GM12878 (cell line): ENCODE data around the gene YIF1B. TPM values are rescaled to one million over a fixed set of nuclear protein-coding genes. Genes with fewer than 3 reads are reported as not detected.

Experiments
- ATAC-seq: fragments of 200-7000 bp; cut with Tn5 transposase; 3 replicates; pipeline ENCODE4 v1.9.1; 2020; ENCODE audit warnings: mild to moderate bottlenecking, moderate library complexity
- BruUV-seq: library from RNA; stranded (reverse); fragments of 400-500 nt; replicated peaks from 2 replicates; lab custom pipeline; 2021; lab: Mats Ljungman, UMichigan
- CTCF ChIA-PET: fragments of 300-600 bp; sonication (Branson Sonifier 250); formaldehyde crosslinking; extraction: SDS; loops from one replicate; lab custom pipeline; 2021; ENCODE audit warnings: inconsistent platforms; lab: Yijun Ruan, JAX
- POLR2A ChIA-PET: fragments of 350-600 bp; formaldehyde crosslinking; extraction: SDS; loops from one replicate; lab custom pipeline; 2021; ENCODE audit warnings: inconsistent platforms; lab: Charles Lee
- RAD21 ChIA-PET: fragments of 300-600 bp; sonication (Branson Sonifier 250); formaldehyde crosslinking; loops from one replicate; lab custom pipeline; 2023; ENCODE audit warnings: antibody characterized with exemption; ENCODE audit not compliant: unreplicated experiment; lab: Charles Lee
- SMC1A ChIA-PET: fragments of 300-600 bp; sonication (Branson Sonifier 250); formaldehyde crosslinking; loops from one replicate; lab custom pipeline; 2023; ENCODE audit not compliant: unreplicated experiment, uncharacterized antibody; lab: Charles Lee
- DNase-seq: peaks from one replicate; pipeline ENCODE4 v3.0.0-alpha.2; 2011; ENCODE audit warnings: low read depth, low spot score
- FAIRE-seq: peaks from 3 replicates; lab custom pipeline; 2011; peaks lifted over from hg19 to GRCh38; lab: Jason Lieb, UNC
- H2AFZ ChIP-seq: 2 replicates; pipeline ENCODE4 v1.6.0; 2011; ENCODE audit warnings: low read depth, low read length, control low read depth; ENCODE audit not compliant: control insufficient read depth
- H3K27ac ChIP-seq: 2 replicates; pipeline ENCODE4 v1.5.1; 2011; ENCODE audit warnings: control low read depth; ENCODE audit not compliant: control insufficient read depth, insufficient read depth
- H3K27me3 ChIP-seq, 2 experiments: replicated peaks in 1 of 2; 2 replicates each; pipeline versions ENCODE4 v1.6.0 to v1.6.1; 2011; ENCODE audit warnings: low read length in 1 of 2; ENCODE audit not compliant: control insufficient read depth in 2 of 2, insufficient read depth in 2 of 2
- H3K36me3 ChIP-seq, 2 experiments: 2 replicates each; pipeline ENCODE4 v1.5.1; 2011; ENCODE audit warnings: low read length in 1 of 2; ENCODE audit not compliant: control insufficient read depth in 2 of 2, insufficient read depth in 2 of 2
- H3K4me1 ChIP-seq: 2 replicates; pipeline ENCODE4 v1.6.1; 2011; ENCODE audit warnings: mild to moderate bottlenecking, low read length, moderate library complexity, mixed read lengths; ENCODE audit not compliant: control insufficient read depth, insufficient read depth
- H3K4me2 ChIP-seq: 2 replicates; pipeline ENCODE4 v1.6.0; 2011; ENCODE audit warnings: control low read depth; ENCODE audit not compliant: control insufficient read depth, insufficient read depth
- H3K4me3 ChIP-seq: fragments of 200-600 bp; sonication (generic); 2 replicates; pipeline ENCODE4 v1.5.1; 2016
- H3K79me2 ChIP-seq: 2 replicates; pipeline ENCODE4 v1.6.0; 2011; ENCODE audit warnings: low read length; ENCODE audit not compliant: control insufficient read depth, insufficient read depth
- H3K9ac ChIP-seq: 2 replicates; pipeline ENCODE4 v1.8.0; 2011; ENCODE audit warnings: low read length, control low read depth, mixed read lengths; ENCODE audit not compliant: control insufficient read depth, insufficient read depth
- H3K9me3 ChIP-seq: replicated peaks from 3 replicates; pipeline ENCODE4 v1.5.1; 2011; ENCODE audit warnings: mild to moderate bottlenecking, low read length; ENCODE audit not compliant: control insufficient read depth, insufficient read depth
- H4K20me1 ChIP-seq: 2 replicates; pipeline ENCODE4 v1.6.0; 2011; ENCODE audit not compliant: control insufficient read depth, insufficient read depth
- BCL11A ChIP-seq: IDR thresholded peaks from 2 replicates; pipeline ENCODE4 v1.6.1; 2011; ENCODE audit warnings: low read depth, low read length
- BHLHE40 ChIP-seq, 2 experiments: fragments of 450-650 bp in 1 of 2; IDR thresholded peaks; 2 replicates each; pipeline ENCODE4 v1.6.1; 2011 to 2017; ENCODE audit warnings: low read depth in 2 of 2, borderline replicate concordance in 1 of 2, improper control_type of control experiment in 1 of 2, low read length in 1 of 2, mild to moderate bottlenecking in 1 of 2
- CHD1 ChIP-seq: IDR thresholded peaks from 2 replicates; pipeline ENCODE4 v1.6.1; 2012; ENCODE audit warnings: low read depth, low read length, improper control_type of control experiment
- HDAC6 ChIP-seq: fragments of 200-600 bp; sonication (generic); IDR thresholded peaks from one replicate; pipeline ENCODE4 v1.8.0; 2017; ENCODE audit warnings: antibody characterized with exemption; ENCODE audit not compliant: unreplicated experiment
- IKZF2 ChIP-seq, 2 experiments: fragments of 450-650 bp; IDR thresholded peaks; 2 replicates each; pipeline ENCODE4 v1.6.1; 2017; ENCODE audit warnings: mild to moderate bottlenecking in 2 of 2, moderate library complexity in 2 of 2
- MYC ChIP-seq: IDR thresholded peaks from 2 replicates; pipeline ENCODE4 v1.6.1; 2011; ENCODE audit warnings: mild to moderate bottlenecking, low read length, moderate library complexity, inconsistent platforms; ENCODE audit not compliant: insufficient read depth, insufficient replicate concordance, insufficient read length, severe bottlenecking
- PKNOX1 ChIP-seq: fragments of 450-650 bp; IDR thresholded peaks from 2 replicates; pipeline ENCODE4 v1.6.1; 2016; ENCODE audit warnings: mild to moderate bottlenecking
- POLR2AphosphoS5 ChIP-seq: IDR thresholded peaks from 2 replicates; pipeline ENCODE4 v1.6.1; 2011; ENCODE audit warnings: mild to moderate bottlenecking, low read length, inconsistent platforms
- RB1 ChIP-seq: fragments of 450-650 bp; formaldehyde crosslinking; IDR thresholded peaks from 2 replicates; pipeline ENCODE4 v1.6.1; 2017; ENCODE audit warnings: mild to moderate bottlenecking, borderline replicate concordance
- SIN3A ChIP-seq: IDR thresholded peaks from 2 replicates; pipeline ENCODE4 v1.6.1; 2012; ENCODE audit warnings: low read depth, low read length, improper control_type of control experiment
- WGBS: methylation state at CpG from one replicate; pipeline ENCODE4 v1.1.6; 2016; ENCODE audit warnings: low lambda C conversion rate; ENCODE audit not compliant: insufficient replicate concordance, insufficient coverage; ENCODE audit errors: missing lambda C conversion rate; 5-methylcytosine and 5-hydroxymethylcytosine counted together
- in situ Hi-C: fragments of 300-500 bp; cut with MboI; formaldehyde crosslinking; loops from 9 replicates; pipeline ENCODE4 v1.14.3; 2018; ENCODE audit warnings: mixed read lengths
- intact Hi-C: fragments of 100-400 bp; cut with micrococcal nuclease; formaldehyde crosslinking; loops from one replicate; pipeline ENCODE4 v1.14.2; 2022; ENCODE audit not compliant: unreplicated experiment
- polyA plus RNA-seq, 11 experiments: library from polyadenylated mRNA; depleted of rRNA in 4 of 11; unstranded in 6 of 11; stranded (reverse) in 5 of 11; fragments of >200 nt; fragmentation: Nextera tagmentation in 4 of 11; fragmentation: Illumina TruSeq in 1 of 11; extraction: Ambion mirVana in 4 of 11; extraction: Trizol in 1 of 11; gene quantifications; 1 replicate in 1 of 11; 2 replicates in 10 of 11; pipeline versions ENCODE4 v1.2.1 to v1.2.3, GENCODE V29; 2011 to 2016; ENCODE audit warnings: inconsistent platforms in 2 of 11, missing spikeins in 2 of 11, low read depth in 1 of 11
- total RNA-seq, 4 experiments: library from RNA; depleted of rRNA in 3 of 4; stranded (reverse); fragments of >200 nt in 3 of 4; fragmentation: Illumina TruSeq in 1 of 4; extraction: Trizol in 1 of 4; gene quantifications; 2 replicates each; pipeline versions ENCODE4 v1.2.1 to v1.2.3, GENCODE V29; 2013 to 2021
- TF ChIP-seq, protein P1 (sequence below): fragments of 450-650 bp; formaldehyde crosslinking; IDR thresholded peaks from 2 replicates; pipeline ENCODE4 v1.4.0; 2022; ENCODE audit warnings: mild to moderate bottlenecking, moderate library complexity
- TF ChIP-seq, protein P2 (sequence below): IDR thresholded peaks from 2 replicates; pipeline ENCODE4 v1.6.1; 2011; ENCODE audit warnings: low read depth, mild to moderate bottlenecking, low read length, moderate library complexity, borderline replicate concordance; ENCODE audit errors: extremely low read depth

The YIF1B gene
- total and polyA plus RNA-seq, 10 of the 15 experiments (the other 5 are each of a cell fraction or from before 2014, with no cell fraction given): 1.3 to 106 (median 53.5) TPM

GRCh38 chr19:38285567-38285966, 30.2 kb downstream of the YIF1B start:
- CTCF ChIA-PET: interaction anchor here (0.7 to 2.0 kb wide), 3 partner anchors 17 to 51 kb away, joined by 3 to 7 read pairs (median 4); no protein-coding TSS in a partner anchor
- POLR2A ChIA-PET: no interaction called here
- Histone ChIP-seq H3K36me3 (no peaks in the 10 kb centered on the region), H4K20me1 (no peaks in the 10 kb centered on the region), H3K4me1 (peaks cover 8% of the 10 kb centered on the region), H3K9me3 (no peaks in the 10 kb centered on the region), H3K4me2 (no peak overlapping the region), H3K9ac (no peak overlapping the region), H3K79me2 (no peaks in the 10 kb centered on the region), H3K4me3 (no peak overlapping the region), H2AFZ (no peak overlapping the region), H3K27me3 (no peaks in the 10 kb centered on the region), H3K27ac (no peak overlapping the region)
- intact Hi-C loops: no loop called here
- no TSS peak for BruUV-seq
- RAD21 ChIA-PET: interaction anchor here (1.2 kb wide), 1 partner anchor 383 kb away, joined by 3 read pairs; no protein-coding TSS in a partner anchor
- SMC1A ChIA-PET: interaction anchor here (1.1 kb wide), 1 partner anchor 45 kb away, joined by 4 read pairs; no protein-coding TSS in a partner anchor
- 70% methylated on average over 5 of the region's 5 CpGs for WGBS
- in situ Hi-C loops: no loop called here
- no peak for DNase-seq
- TF ChIP-seq CHD1 (no peak), HDAC6 (no peak), SIN3A (no peak), BHLHE40 (IDR thresholded peaks at IDR 0.05; ENCODE audit: borderline replicate concordance in 1 of 2, low read depth in 2 of 2, low read length in 1 of 2) (no peak), PKNOX1 (no peak), BCL11A (no peak), POLR2AphosphoS5 (no peak), MYC (no peak), RB1 (no peak), IKZF2 (IDR thresholded peaks at IDR 0.05) (no peak)
- TF ChIP-seq, protein P1, sequence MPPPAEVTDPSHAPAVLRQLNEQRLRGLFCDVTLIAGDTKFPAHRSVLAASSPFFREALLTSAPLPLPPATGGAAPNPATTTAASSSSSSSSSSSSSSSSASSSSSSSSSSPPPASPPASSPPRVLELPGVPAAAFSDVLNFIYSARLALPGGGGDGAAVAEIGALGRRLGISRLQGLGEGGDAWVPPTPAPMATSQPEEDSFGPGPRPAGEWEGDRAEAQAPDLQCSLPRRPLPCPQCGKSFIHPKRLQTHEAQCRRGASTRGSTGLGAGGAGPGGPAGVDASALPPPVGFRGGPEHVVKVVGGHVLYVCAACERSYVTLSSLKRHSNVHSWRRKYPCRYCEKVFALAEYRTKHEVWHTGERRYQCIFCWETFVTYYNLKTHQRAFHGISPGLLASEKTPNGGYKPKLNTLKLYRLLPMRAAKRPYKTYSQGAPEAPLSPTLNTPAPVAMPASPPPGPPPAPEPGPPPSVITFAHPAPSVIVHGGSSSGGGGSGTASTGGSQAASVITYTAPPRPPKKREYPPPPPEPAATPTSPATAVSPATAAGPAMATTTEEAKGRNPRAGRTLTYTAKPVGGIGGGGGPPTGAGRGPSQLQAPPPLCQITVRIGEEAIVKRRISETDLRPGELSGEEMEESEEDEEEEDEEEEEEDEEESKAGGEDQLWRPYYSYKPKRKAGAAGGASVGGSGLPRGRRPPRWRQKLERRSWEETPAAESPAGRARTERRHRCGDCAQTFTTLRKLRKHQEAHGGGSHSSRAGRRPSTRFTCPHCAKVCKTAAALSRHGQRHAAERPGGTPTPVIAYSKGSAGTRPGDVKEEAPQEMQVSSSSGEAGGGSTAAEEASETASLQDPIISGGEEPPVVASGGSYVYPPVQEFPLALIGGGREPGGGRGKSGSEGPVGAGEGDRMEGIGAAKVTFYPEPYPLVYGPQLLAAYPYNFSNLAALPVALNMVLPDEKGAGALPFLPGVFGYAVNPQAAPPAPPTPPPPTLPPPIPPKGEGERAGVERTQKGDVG (CRISPR knock-in tag): no peak
- TF ChIP-seq, protein P2, sequence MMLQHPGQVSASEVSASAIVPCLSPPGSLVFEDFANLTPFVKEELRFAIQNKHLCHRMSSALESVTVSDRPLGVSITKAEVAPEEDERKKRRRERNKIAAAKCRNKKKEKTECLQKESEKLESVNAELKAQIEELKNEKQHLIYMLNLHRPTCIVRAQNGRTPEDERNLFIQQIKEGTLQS: no peak
- ATAC-seq: no peak
- FAIRE-seq: no peak
